Fibroblast of skin of right quadriceps (primary cell): ENCODE data around the gene PRMT5.
"Not testable (repeated sequence)": the region's sequence is repeated elsewhere in the genome, so short reads cannot be mapped to it uniquely, and the experiment has no call there.

Source experiments
- DNase-seq: peaks from one replicate; pipeline ENCODE4 v3.0.0-alpha.2; 2013

Gene PRMT5

DNA sequence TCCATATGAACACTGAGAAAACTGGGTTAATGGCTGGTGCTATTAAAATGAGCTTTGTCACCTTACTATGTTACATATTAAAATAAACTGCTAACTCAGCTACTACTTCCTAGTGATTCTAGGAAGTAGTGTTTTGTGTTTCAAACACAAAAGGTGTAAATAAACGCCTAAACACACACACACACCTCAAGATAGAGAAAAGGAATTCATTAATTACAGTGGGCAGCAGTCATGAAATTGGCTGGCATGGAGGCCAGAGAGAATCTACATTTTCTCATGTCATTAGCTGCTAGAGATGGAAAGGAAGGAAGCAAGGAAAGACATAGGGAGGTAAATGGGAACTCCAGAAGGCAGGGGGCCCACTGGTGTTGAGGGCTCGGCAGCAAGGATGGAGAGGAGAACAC lies 787 bp upstream of the PRMT5 start:
- DNase-seq, result no peak

DNA sequence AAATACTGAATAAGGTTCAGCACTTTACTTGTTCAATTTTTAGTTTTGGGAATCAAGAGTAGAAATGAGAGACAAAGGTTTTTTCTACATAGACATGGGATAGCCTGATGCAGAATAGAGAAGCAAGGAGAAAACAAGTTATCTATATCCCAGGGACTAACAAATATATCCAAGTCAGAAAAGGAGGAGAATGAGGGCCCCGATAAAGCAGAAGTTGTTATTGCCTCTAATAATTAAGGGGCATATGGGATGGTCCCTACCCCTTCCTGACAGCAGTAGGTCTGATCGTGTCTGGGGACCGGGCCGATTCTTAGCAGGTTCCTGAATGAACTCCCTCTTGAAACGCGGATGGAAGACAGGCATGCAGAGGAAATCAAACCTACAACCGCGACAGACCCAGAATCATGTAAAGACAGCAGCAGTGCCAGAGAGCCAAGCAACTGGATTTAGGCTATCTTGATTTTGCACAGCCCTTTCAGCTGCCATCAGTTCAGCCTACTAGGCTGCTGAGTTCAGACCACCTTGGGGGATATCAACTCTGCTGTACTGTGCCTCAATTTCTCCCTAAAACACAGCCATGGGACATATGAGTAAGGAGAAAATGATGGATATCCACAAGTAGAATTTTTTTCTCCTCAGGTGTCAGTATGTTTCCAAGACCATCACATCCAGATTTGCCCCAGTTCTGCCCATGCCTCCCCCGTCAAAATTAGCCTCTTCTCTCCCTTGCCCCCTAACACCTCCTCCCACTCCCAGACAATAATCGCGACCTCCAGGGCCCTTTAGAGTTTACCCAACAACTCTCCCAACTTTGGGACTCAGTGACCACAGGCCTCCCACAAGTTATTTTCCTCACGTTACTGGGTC lies 706 bp downstream of the PRMT5 start:
- DNase-seq, result no peak

DNA sequence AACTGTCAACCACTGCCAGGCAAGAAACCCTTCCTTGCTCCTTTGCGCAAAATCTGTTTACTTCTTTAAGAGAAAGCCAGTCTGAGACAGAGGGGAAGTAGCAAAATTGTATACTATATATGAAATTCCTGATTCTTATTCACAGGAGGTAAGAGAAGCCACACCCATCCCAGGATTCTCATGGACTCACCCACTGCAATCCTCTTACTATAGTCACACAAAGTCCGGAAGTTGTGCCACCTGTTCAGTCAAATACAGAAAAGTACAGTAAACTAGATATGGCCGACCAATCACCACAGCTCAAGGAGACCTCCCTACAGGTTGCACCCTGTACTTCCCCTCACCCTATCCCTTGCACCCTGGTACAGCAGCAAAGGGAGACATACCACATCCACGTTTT lies 2.9 kb downstream of the PRMT5 start:
- DNase-seq, result no peak

DNA sequence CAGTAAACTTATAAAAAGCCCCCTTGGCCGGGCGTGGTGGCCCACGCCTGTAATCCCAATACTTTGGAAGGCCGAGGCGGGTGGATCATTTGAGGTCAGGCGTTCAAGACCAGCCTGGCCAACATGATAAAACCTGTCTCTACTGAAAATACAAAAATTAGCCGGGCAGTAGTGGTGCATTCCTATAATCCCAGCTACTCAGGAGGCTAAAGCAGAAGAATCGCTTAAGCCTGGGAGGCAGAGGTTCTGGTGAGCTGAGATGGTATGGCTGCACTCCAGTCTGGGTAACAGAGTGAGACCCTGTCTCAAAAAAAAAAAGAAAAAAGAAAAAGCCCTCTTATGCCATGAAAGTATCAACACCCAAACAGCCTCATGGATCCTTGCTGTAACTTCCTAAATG lies 3.7 kb downstream of the PRMT5 start:
- no peak for DNase-seq

DNA sequence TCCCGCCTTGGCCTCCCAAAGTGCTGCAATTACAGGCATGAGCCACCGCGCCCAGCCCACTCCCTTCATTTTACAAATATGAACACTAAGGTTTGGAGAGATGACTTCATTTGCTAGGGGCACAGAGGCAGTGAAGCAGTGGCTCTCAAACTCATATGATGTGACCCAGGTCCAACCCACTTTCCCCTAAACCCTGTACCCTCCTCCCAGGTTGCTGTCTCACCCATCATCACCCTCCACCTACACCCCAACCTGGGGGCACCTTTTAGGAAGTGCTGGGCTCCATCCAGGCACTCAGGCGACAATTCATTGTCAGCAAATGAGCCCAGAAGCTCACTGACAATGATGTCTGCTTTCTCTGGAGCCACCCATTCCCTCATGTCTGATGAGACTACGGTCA lies 5.4 kb downstream of the PRMT5 start:
- DNase-seq, result no peak

DNA sequence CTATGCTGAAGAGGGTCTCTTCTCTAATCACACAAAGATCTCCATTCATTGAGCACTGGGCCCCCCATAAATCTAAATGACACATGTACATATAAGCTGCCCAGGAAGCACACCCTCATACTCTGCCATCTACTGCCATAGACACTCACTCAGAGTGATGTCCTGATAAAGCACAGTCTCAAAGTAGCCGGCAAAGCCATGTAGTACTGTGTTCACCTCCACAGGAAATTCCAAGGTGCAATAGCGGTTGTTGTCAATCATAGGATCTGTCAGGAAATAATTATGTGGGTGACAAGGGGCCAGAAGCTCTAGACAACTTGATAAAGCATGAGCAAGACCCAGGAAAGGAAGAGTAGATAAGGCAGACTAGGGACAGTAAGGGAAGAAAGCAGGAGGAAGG lies 6.9 kb downstream of the PRMT5 start:
- no peak for DNase-seq

DNA sequence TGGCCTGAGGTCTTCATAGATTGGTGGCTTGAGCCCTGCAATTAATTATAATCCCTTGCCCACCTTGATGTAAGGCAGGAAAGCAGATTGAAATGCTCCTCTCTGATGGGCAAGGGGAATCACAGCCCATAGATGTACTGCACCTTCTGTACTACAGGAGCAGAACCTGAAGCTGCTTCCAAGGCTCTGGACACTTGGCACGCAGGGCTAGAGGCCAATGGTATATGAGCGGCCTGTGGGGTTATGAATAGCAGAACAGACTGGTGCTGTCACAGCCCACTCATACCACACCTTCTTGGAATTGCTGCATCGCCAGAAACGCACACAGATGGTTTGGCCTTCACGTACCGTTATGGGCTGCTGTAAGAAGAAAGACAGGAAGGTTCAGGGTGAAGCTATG lies 8.5 kb downstream of the PRMT5 start:
- no peak for DNase-seq

DNA sequence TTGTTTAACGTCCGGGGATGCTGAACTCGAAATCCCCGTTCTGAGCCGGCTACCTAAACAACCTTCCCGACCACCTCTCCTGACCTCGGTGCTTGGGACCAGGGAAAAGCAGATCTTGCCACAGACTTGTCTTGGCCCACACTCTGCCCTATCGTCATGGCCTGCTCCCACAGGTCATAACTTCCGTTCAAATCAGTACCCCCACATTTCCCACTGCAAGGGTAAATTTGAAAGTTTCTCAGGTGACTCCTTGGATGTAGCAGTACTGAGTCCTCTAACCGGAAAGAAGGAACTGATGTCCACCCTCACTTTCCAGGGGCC lies 9.6 kb downstream of the PRMT5 start:
- no peak for DNase-seq

DNA sequence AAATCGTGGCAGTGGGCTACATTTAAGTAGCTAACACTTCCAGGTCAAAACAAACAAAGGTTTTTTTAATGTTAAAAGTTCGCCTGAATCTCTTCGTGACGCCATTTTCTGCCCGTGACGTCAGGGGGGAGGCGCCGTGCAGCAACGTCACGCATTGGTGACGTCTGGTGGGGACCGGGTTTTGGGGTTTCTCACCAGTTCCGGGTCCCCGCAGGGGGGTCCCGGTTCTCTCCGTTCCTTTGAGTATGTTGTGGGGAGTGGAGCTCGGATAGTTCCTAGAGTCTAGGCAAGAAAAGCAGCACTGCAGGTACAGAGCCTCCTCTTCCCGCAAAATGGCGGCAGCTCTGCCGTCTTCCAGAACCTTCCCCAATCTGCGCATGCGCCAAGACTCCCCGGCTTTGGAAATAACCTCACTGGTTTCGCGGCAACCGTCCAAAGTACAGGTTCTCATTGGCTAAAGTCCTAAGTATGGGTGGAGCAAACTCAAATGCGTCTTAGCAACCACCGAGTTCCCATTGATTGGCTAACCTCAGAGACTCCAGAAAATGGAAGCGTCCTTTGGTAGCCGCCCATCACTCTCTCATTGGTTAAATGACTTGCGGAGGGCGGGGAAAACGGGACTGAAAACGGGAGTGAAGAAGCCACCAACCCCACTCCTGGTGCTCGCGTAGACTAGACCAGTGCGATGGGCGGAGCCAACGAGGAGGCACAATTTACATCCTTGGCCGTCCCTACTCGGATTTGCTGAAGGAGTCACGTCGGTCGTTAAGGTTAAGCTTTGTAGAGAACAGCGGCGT lies 10.2 kb downstream of the PRMT5 start, which contains the start of gene RBM23:
Gene RBM23 (minus strand): TSS at position 346 of the 797 bp plus-strand sequence.
- peak; percentile 100 for DNase-seq

DNA sequence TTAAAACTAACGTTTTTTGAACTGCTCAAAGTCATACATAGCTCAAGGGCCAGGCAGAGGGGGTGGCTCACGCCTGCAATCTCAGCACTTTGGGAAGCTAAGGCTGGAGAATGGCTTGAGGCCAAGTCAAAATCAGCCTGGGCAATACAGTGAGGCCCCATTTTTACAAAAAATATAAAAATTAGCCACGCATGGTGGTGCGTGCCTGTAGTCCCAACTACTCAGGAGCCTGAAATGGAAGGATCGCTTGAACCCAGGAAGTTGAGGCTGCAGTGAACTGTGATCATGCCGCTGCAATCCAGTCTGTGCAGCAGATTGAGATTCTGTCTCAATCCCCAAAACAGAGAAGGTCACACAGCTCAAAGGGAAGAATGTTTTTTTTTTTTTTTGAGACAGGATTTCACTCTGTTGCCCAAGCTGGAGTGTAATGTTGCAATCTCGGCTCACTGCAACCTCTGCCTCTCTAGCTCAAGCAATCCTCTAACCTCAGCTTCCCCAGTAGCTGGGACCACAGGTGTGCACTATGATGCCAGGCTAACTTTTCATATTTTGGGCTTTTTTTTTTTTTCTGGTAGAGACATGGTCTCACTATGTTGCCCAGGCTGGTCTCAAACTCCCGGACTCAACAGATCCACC lies 13.2 kb downstream of the PRMT5 start:
- DNase-seq, result peak; percentile 19

DNA sequence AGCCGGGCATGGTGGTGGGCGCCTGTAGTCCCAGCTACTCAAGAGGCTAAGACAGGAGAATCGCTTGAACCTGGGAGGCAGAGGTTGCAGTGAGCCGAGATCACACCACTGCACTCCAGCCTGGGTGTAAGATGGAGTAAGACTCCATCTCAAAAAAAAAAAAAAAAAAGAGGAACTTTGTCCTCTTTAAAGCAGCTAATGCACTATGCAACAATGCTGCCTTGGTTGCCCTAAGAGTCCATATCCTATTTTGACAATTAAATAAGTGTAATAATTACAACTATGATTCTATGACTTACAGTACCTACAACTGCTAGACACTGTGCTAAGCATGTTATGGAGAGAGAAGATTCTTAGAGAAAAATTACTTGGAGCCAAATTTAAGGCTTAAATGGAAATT lies 14.3 kb downstream of the PRMT5 start:
- not testable (repeated sequence) for DNase-seq

DNA sequence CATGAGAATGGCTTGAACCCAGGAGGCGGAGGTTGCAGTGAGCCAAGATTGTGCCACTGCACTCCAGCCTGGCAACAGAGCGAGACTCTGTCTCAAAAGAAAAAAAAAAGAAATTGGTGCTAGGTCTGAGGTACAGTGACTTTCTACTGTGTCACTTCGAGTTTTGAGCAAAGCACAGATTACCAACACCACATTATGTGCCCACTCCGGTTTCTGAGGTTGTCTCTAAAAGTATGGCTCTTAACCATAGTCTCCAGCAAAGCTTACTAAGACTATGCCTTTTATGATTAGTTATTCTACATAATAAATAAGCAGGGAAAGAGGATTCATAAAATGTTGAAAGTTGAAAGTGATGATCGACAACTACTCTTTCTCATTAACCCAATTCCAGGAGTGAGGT lies 18.3 kb downstream of the PRMT5 start:
- DNase-seq, result no peak

DNA sequence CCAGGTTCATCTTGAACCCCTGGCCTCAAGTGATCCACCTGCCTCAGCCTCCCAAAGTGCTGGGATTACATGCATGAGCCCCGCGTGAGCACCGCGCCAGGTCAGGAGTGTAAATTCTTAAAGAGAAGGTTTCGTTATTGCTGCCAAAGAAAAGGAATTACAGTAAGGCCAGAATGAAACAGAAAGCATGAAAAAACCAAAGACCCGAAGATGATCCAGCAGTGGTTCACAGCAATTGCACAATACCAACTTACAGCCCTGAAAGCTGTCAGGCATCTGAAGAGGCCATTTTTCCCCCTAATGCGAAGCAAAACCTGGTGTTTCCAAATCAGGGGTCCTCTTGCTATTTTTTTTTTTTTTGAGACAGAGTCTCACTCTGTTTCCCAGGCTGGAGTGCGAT lies 20.6 kb downstream of the PRMT5 start:
- no peak for DNase-seq

DNA sequence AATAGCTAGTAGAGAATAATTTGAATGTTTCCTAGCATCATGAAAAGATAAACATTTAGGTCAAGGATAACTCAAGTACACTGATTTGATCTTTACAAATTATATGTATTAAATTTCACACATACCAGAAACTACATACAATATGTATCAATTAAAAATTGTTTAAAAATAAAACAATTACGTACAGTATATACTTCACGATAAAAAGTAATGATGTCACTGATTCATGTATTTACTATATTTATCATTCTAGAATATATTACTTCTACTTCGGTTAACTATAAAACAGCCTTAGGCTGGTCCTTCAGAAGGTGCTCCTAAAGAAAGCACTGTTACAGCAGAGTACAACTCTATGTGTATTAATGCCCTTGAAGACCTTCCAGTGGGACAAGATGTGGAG lies 21.7 kb downstream of the PRMT5 start:
- no peak for DNase-seq

DNA sequence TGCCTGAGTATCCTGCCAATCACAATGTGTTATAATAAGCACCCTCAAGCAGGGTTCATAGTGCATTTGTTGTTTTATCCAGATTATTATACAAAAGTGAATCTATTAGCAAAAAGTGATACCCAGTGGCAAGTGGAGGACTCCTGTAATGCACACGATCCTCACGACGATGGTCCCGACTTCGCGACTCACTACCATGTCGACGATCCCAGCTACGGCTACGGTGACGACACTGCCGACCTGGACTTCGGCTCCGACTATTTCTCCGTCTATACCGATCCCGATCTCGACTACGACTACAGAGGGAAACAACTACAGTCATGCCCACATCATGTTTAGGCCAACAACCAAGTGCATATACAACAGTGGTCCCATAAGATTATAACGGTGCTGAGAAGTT lies 23.1 kb downstream of the PRMT5 start:
- no peak for DNase-seq

DNA sequence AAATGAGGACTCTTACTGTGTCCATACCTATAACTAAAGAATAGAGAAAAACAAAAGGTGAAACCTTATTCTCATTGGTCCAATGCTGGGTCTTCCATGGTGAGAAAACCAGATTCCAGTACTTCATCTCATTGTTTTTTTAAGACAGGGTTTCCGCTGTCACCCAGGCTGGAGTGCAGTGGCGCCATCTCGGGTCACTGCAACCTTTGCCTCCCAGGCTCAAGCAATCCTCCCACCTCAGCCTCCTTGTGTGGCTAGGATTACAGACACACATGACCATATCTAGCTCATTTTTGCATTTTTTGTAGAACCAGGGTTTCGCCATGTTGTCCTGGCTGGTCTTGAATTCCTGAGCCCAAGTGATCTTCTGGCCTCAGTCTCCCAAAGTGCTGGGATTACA lies 23.5 kb downstream of the PRMT5 start:
- no peak for DNase-seq

DNA sequence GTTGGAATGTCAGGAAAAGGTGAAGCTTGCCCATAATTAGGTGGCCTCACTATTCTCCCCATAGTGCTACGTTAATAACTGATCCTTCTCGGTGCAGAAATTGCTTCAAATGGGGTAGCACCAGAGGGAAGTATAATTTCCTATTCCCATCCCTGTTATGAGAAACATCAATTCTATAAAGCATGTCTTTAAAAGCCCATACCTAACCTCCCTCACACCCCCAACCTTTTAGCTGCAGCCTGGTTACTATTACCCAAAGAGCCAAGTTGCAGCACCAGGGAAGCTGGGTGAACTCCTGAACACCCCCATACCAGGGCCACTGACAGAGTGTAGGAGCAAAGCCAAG lies 25.5 kb downstream of the PRMT5 start:
- no peak for DNase-seq

DNA sequence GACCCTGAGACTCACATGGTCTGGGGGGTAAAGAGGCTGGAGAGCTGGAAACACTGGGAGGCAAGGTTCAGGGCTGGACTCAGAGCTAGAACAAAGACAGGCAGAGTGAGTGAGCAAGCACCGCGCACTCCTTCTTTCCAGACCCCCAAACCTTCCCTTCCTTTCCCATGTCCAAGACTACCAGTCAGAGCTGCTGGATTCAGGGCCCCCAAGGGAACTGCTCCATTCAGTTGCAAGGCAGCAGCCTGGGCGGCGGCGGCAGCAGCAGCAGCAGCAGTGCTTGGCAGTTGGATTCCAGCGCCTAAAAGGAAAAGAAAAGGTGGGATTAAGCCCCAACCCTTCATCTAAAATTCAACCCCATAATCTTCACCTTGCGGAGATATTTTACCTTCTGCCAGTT lies 27.4 kb downstream of the PRMT5 start:
- no peak for DNase-seq

DNA sequence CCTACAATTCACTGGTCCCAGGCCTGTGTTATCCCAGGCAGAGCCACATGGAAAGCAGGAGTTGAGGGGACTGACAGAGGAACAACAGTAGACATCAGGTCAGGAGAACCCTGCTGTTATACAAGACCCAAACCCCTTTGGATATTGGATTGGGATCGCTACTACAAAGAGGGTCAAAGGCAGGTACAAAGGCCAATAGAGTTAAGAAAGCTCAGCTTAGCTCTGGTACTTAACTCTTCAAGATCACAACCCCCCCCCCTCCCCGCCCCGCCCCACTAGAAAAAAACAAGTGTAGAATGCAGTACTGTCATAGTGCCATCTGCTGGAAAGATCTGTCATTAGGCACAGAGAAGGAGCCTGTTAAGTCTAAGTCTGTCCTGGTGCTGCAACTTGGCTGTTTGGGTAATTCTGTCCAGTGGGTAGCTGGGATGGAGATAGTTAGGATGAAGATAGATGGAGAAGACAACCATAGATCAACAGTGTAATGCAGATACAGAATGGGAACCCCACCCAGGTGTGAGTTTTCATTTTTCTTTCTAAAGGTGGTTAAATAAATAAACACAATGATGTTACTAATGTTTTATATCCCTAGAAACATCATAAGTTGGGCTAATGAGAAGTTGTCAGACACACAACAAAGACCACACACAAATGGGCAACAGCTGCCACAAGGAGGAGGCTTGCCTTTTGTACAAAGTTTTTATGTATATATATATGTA lies 28.9 kb downstream of the PRMT5 start:
- DNase-seq, result peak; percentile 74

DNA sequence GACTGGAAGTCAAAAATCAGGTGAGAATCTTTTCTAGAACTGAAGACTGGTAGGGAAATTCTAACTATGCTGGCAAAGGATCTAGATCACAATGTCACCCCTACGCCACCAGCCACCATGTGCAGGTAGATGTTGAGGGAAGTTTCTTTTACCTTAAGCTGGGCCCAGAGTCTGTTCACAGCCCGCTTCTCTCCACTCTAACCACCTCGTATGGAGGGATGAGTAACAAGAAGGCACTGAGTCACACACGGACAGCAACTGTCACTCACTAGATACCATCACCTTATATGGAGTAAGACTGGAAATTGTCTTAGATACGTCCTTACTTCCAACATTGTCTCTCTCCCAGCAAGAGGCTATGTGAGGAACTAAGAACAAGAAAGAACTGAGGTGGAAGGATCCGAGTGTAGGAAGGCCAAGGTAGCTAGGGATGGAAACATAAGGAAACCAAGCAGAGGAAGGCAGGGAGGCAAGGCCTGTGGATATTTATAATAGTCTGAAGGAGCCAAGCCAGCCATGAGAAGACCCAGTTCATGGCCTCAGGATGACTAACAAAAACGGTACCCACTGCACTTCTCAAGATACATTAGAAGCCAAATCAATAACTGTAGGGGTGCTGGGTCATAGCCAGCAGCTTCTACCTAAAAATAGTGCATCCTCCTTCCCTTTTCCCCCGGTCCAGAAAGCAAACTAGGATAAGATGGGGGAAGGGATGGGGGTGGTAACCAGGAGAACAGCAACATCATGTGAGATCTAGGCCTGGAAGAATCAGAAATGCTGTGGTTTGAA lies 30.7 kb downstream of the PRMT5 start:
- peak; percentile 88 for DNase-seq

DNA sequence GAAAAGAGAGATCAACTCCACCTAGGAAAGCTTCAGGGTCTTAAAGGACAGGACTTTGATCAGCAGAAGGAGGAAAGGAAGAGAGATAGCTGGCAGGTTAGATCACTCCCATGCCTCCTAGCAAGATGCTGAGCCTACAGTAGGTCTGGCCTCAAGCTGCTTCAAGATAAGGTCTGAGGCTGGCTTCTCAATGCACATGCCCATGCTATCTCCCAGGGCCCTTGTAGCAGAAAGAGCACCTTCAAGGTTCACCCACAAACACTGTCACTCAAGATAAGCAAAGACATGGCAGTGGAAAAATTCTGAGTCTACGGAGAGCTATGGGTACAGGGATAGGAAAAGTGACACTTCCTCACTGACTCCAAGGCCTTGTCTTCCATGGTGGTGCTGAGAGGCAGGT lies 31.8 kb downstream of the PRMT5 start:
- DNase-seq, result no peak

DNA sequence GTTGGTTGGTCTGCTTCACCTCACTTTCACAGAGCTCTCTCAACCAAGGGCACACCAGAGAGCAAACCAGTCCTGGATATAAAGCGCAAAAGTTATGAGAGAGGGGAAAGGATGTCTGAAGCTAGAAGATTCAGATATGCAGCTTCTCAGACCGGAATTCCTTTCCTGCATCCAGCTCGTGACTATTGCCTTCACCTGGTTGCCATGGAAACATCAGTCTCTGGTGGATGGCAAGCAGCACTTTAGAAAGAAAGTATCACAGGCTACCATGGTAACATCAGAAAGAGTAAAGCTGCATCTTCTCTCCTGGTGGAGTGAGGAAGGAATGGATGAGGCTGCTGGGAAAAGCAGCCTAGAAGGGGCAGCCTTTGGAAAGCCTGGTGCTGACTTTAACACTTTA lies 32.4 kb downstream of the PRMT5 start:
- no peak for DNase-seq

DNA sequence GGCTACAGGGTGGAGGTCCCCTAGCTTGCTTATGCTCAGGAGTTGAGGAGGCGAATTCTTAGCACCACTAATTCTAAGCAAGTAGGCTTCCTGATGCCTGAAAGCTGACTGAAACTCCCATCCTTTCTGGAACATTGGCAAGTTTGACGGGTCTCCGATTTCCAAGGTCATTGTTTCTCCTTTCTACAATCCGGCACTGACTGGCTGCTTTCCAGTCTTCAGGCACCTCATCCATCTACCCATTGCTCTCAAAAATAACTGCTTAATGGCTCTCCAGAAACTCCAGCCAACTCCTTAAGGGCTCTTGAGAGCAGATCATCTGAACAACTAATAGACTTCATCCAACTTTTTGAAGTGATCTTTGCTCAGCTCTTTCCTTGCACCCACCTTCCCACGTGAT lies 32.8 kb downstream of the PRMT5 start:
- DNase-seq, result no peak
